ENCODE measurements around the gene ALOX5AP. TPM values are rescaled to one million over a fixed set of nuclear protein-coding genes. Genes with fewer than 3 reads are reported as not detected.

The ALOX5AP gene
- total and polyA plus RNA-seq, 9 of the 15 experiments (the other 6 are each of a cell fraction or from before 2014, with no cell fraction given), result 0.31 TPM; not detected in 8

GRCh38 chr13:30770929-30771328, 35.6 kb downstream of the ALOX5AP start:
- H3K79me2 ChIP-seq (ENCODE audit: control insufficient read depth, insufficient read depth, low read length), result no peaks in the 10 kb centered on the region
- H2AFZ ChIP-seq (ENCODE audit: low read depth, low read length), result no peak overlapping the region
- no peak overlapping the region for H3K4me3 ChIP-seq
- H4K20me1 ChIP-seq (replicated peaks; ENCODE audit: control insufficient read depth, insufficient read depth, low read length), result no peaks in the 10 kb centered on the region
- intact Hi-C loops (cut with micrococcal nuclease) (no loop called here), in situ Hi-C loops (cut with MboI) (no loop called here)
- TF ChIP-seq ZNF224 (CRISPR knock-in tag; IDR thresholded peaks at IDR 0.05) (no peak), USF2 (CRISPR knock-in tag; IDR thresholded peaks at IDR 0.05) (no peak), FOXO4 (CRISPR knock-in tag; IDR thresholded peaks at IDR 0.05) (no peak), MTA1 (IDR thresholded peaks at IDR 0.05; ENCODE audit: borderline replicate concordance) (no peak), ZNF140 (CRISPR knock-in tag; IDR thresholded peaks at IDR 0.05) (no peak), RB1 (IDR thresholded peaks at IDR 0.05; ENCODE audit: low read depth) (no peak), NFXL1 (CRISPR knock-in tag; IDR thresholded peaks at IDR 0.05) (no peak), RBM17 (IDR thresholded peaks at IDR 0.05; ENCODE audit: borderline replicate concordance, low read depth, low read length) (no peak), HDAC1 (IDR thresholded peaks at IDR 0.05) (no peak), PPARD (CRISPR knock-in tag; IDR thresholded peaks at IDR 0.05) (no peak)
- no peak for FAIRE-seq
- H3K27ac ChIP-seq (ENCODE audit: extremely low read depth, low read depth, low read length), result no peak overlapping the region
- no peaks in the 10 kb centered on the region for H3K27me3 ChIP-seq (ENCODE audit: control insufficient read depth in 2 of 2, insufficient read depth in 2 of 2, low read length in 2 of 2)
- no peak for DNase-seq (ENCODE audit: extremely low read depth in 1 of 4, low spot score in 3 of 4)
- H3K9me1 ChIP-seq (ENCODE audit: control insufficient read depth, insufficient read depth, low read length), result no peaks in the 10 kb centered on the region
- no peak for ATAC-seq
- WGBS (ENCODE audit: insufficient coverage, low coverage, missing lambda C conversion rate), result 2% methylated on average over 4 of the region's 4 CpGs
- ChIA-PET CTCF (ENCODE audit: low intra/inter-chr PET ratio) (no interaction called here), POLR2A (no interaction called here)
- no peaks in the 10 kb centered on the region for H3K9me3 ChIP-seq (replicated peaks; ENCODE audit: control insufficient read depth, insufficient read depth, low read depth, low read length)
- no peak overlapping the region for H3K4me2 ChIP-seq (ENCODE audit: insufficient read depth, low read length)
- no peaks in the 10 kb centered on the region for H3K4me1 ChIP-seq (replicated peaks in 1 of 2; ENCODE audit: control insufficient read depth in 2 of 2, insufficient read depth in 2 of 2, low read length in 2 of 2)
- no TSS peak for BruUV-seq (replicated peaks)
- H3K36me3 ChIP-seq (ENCODE audit: control insufficient read depth, insufficient read depth, low read length), result no peaks in the 10 kb centered on the region
- H3K9ac ChIP-seq (ENCODE audit: insufficient read depth in 1 of 2, low read depth in 2 of 2, low read length in 2 of 2), result no peak overlapping the region

Data from K562 (cell line).